HG02623 (cell line): Measurements from ENCODE around the gene CHD5.

Source experiments
- ATAC-seq: cut with Tn5 transposase; IDR thresholded peaks from one replicate; pipeline ENCODE4 v1.9.1; 2021; ENCODE audit warnings: moderate library complexity; ENCODE audit not compliant: unreplicated experiment

Gene CHD5

GRCh38 chr1:6202256-6202655 lies 22.1 kb upstream of the CHD5 start:
- no peak for ATAC-seq

GRCh38 chr1:6200188-6200809 lies 20.2 kb upstream of the CHD5 start:
- no peak for ATAC-seq

GRCh38 chr1:6199298-6200187 lies 19.4 kb upstream of the CHD5 start, which contains the start of gene RPL22:
Gene RPL22, minus strand, starts transcription at chr1:6199595. Its CDS starts 22 bp downstream, at chr1:6199573.
- peak; percentile 89 for ATAC-seq

GRCh38 chr1:6198646-6199297 lies 18.7 kb upstream of the CHD5 start:
- ATAC-seq, result peak; percentile 31

- ATAC-seq, result no peak
Observed at GRCh38 chr1:6197746-6198427, 17.8 kb upstream of the CHD5 start.

GRCh38 chr1:6191968-6192367 lies 11.8 kb upstream of the CHD5 start:
- no peak for ATAC-seq

- ATAC-seq, result no peak
Observed at GRCh38 chr1:6188466-6188865, 8.3 kb upstream of the CHD5 start.

- ATAC-seq, result no peak
Observed at GRCh38 chr1:6185635-6186382, 5.7 kb upstream of the CHD5 start.

- ATAC-seq, result no peak
Observed at GRCh38 chr1:6185151-6185550, 5.0 kb upstream of the CHD5 start.

- ATAC-seq, result no peak
Observed at GRCh38 chr1:6184083-6184783, 4.1 kb upstream of the CHD5 start.

- no peak for ATAC-seq
Observed at GRCh38 chr1:6183520-6183989, 3.4 kb upstream of the CHD5 start.

- ATAC-seq, result no peak
Observed at GRCh38 chr1:6181347-6181770, 1.2 kb upstream of the CHD5 start.

- no peak for ATAC-seq
Observed at GRCh38 chr1:6180707-6181311, 688 bp upstream of the CHD5 start.

- no peak for ATAC-seq
Observed at GRCh38 chr1:6179564-6180175, 451 bp downstream of the CHD5 start.

GRCh38 chr1:6178751-6179563 lies 1.2 kb downstream of the CHD5 start:
- ATAC-seq, result no peak

GRCh38 chr1:6177681-6178380 lies 2.3 kb downstream of the CHD5 start:
- ATAC-seq, result no peak

- no peak for ATAC-seq
Observed at GRCh38 chr1:6176779-6177178, 3.3 kb downstream of the CHD5 start.
